Measurements from ENCODE around the gene APOA4.
"Not testable (repeated sequence)": the region's sequence is repeated elsewhere in the genome, so short reads cannot be mapped to it uniquely, and the experiment has no call there.

The APOA4 gene

GRCh38 chr11:116835042-116835772, 12.1 kb upstream of the APOA4 start:
- TF ChIP-seq, protein P1, sequence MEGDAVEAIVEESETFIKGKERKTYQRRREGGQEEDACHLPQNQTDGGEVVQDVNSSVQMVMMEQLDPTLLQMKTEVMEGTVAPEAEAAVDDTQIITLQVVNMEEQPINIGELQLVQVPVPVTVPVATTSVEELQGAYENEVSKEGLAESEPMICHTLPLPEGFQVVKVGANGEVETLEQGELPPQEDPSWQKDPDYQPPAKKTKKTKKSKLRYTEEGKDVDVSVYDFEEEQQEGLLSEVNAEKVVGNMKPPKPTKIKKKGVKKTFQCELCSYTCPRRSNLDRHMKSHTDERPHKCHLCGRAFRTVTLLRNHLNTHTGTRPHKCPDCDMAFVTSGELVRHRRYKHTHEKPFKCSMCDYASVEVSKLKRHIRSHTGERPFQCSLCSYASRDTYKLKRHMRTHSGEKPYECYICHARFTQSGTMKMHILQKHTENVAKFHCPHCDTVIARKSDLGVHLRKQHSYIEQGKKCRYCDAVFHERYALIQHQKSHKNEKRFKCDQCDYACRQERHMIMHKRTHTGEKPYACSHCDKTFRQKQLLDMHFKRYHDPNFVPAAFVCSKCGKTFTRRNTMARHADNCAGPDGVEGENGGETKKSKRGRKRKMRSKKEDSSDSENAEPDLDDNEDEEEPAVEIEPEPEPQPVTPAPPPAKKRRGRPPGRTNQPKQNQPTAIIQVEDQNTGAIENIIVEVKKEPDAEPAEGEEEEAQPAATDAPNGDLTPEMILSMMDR (IDR thresholded peaks at IDR 0.05; ENCODE audit: low read depth, low read length): no peak
- no peak for DNase-seq
- Histone ChIP-seq H3K27me3 (ENCODE audit: insufficient read depth, low read depth, severe bottlenecking) (no peaks in the 10 kb centered on the region), H3K36me3 (no peaks in the 10 kb centered on the region), H3K9me3 (ENCODE audit: severe bottlenecking) (no peaks in the 10 kb centered on the region), H3K27ac (peak overlapping the region; percentile 76), H3K4me3 (ENCODE audit: low read depth, low read length) (peak overlapping the region; percentile 52)

GRCh38 chr11:116834535-116835041, 11.5 kb upstream of the APOA4 start:
- H3K27ac ChIP-seq; H3K9me3 ChIP-seq (ENCODE audit: severe bottlenecking); H3K36me3 ChIP-seq; H3K27me3 ChIP-seq (ENCODE audit: insufficient read depth, low read depth, severe bottlenecking); DNase-seq; H3K4me3 ChIP-seq (ENCODE audit: low read depth, low read length): not testable (repeated sequence)

DNA sequence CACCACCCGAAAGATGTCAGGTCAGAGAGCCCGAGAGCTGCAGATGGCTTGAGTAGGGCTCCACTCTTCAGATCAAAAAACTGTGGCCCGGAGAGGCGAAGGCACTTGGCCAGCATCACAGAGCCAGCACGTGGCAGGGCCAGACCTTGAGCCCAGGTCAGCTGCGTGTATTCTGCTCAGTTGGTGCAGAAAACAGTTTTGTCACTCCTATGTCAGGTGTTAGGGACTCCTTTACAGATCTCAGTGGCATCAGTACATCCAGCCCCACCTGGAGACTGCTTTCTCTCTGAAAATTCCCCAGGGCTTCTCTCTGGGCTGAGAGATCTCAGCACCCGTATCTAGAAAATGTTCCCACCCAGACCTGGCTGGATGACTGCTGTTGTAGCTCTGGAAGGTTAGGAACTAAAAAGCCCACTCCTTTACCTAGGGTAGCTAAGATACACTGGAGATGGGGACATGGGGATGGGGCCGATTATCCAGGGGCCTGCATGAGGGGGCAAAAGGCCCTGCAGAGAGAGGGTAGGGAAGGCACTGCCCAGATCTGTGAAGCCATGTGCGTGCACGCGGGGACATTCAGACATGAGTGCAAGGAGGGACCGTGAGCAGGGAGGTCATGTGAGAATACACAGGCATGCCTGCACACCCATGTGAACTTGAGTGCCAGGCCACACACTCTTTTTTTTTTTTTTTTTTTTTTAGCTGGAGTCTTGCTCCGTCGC, 10.9 kb upstream of the APOA4 start:
- TF ChIP-seq, protein P1 (IDR thresholded peaks at IDR 0.05; ENCODE audit: low read depth, low read length): no peak
- DNase-seq: no peak
- H3K27ac ChIP-seq: no peak overlapping the region
- no peaks in the 10 kb centered on the region for H3K27me3 ChIP-seq (ENCODE audit: insufficient read depth, low read depth, severe bottlenecking)
- no peak overlapping the region for H3K4me3 ChIP-seq (ENCODE audit: low read depth, low read length)
- no peaks in the 10 kb centered on the region for H3K9me3 ChIP-seq (ENCODE audit: severe bottlenecking)
- no peaks in the 10 kb centered on the region for H3K36me3 ChIP-seq

DNA sequence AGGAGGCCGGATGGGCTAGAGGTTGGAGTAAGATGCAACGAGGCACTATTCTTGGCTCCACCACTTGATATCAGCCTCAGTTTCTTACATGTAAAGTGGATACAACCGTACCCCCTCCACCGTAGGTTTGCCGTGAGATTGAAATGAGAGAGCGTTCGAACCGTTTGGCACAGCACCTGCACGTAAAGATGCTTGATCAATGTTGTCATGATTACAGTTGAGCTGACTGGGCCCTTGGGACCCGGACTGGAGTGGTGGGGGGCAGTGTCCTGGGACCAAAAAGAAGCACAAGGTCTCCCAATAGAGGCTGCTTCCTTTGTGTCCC, 10.3 kb upstream of the APOA4 start:
- DNase-seq: no peak
- Histone ChIP-seq H3K4me3 (ENCODE audit: low read depth, low read length) (no peak overlapping the region), H3K9me3 (ENCODE audit: severe bottlenecking) (no peaks in the 10 kb centered on the region), H3K27ac (no peak overlapping the region), H3K27me3 (ENCODE audit: insufficient read depth, low read depth, severe bottlenecking) (no peaks in the 10 kb centered on the region), H3K36me3 (no peaks in the 10 kb centered on the region)
- TF ChIP-seq, protein P1 (IDR thresholded peaks at IDR 0.05; ENCODE audit: low read depth, low read length): no peak

GRCh38 chr11:116832350-116833290, 9.5 kb upstream of the APOA4 start:
- TF ChIP-seq, protein P1 (IDR thresholded peaks at IDR 0.05; ENCODE audit: low read depth, low read length): 0 out of 2 replicates have a peak, but pooled peaks have one; percentile 6
- no peaks in the 10 kb centered on the region for H3K27me3 ChIP-seq (ENCODE audit: insufficient read depth, low read depth, severe bottlenecking)
- H3K9me3 ChIP-seq (ENCODE audit: severe bottlenecking): no peaks in the 10 kb centered on the region
- no peaks in the 10 kb centered on the region for H3K36me3 ChIP-seq
- no peak overlapping the region for H3K27ac ChIP-seq
- DNase-seq: no peak
- no peak overlapping the region for H3K4me3 ChIP-seq (ENCODE audit: low read depth, low read length)
